Epithelial cell of proximal tubule (primary cell): ENCODE measurements around the gene TFAP2C. TPM values are rescaled to one million over a fixed set of nuclear protein-coding genes. Genes with fewer than 3 reads are reported as not detected.
"Not testable (repeated sequence)": the region's sequence is repeated elsewhere in the genome, so short reads cannot be mapped to it uniquely, and the experiment has no call there.

Experiments used
- DNase-seq: peaks from one replicate; pipeline ENCODE4 v3.0.0-alpha.2; 2011; ENCODE audit warnings: low read depth
- H3K4me3 ChIP-seq: 2 replicates; pipeline ENCODE4 v1.5.1; 2011; ENCODE audit warnings: low read depth, mild to moderate bottlenecking, low read length
- total RNA-seq: library from RNA; depleted of rRNA; stranded (reverse); fragments of >200 nt; gene quantifications from 2 replicates; pipeline ENCODE4 v1.2.3, GENCODE V29; 2015
- TF ChIP-seq, protein P1 (sequence below): conservative IDR thresholded peaks from 2 replicates; pipeline ENCODE4 v1.5.1; 2012; ENCODE audit warnings: low read depth, mild to moderate bottlenecking, low read length

The TFAP2C gene
- total RNA-seq, 1 donor from 2014 or later = 0.23 TPM

DNA sequence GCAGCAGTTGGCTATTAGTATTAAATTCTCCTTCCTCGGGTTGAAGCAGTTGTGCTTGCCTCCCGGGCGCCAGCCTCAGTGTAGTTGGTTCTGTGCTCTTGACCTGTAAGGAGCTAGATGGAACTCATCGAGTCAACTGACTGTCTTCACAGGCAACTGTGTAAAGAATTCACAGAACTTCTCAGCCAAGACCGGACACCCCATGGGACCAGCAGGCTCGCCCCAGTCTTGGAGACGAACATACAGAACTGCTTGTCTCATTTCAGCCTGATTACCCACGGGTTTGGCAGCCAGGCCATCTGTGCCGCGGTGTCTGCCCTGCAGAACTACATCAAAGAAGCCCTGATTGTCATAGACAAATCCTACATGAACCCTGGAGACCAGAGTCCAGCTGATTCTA is 8.5 kb downstream of the TFAP2C start:
- H3K4me3 ChIP-seq = no peak overlapping the region
- TF ChIP-seq, protein P1, sequence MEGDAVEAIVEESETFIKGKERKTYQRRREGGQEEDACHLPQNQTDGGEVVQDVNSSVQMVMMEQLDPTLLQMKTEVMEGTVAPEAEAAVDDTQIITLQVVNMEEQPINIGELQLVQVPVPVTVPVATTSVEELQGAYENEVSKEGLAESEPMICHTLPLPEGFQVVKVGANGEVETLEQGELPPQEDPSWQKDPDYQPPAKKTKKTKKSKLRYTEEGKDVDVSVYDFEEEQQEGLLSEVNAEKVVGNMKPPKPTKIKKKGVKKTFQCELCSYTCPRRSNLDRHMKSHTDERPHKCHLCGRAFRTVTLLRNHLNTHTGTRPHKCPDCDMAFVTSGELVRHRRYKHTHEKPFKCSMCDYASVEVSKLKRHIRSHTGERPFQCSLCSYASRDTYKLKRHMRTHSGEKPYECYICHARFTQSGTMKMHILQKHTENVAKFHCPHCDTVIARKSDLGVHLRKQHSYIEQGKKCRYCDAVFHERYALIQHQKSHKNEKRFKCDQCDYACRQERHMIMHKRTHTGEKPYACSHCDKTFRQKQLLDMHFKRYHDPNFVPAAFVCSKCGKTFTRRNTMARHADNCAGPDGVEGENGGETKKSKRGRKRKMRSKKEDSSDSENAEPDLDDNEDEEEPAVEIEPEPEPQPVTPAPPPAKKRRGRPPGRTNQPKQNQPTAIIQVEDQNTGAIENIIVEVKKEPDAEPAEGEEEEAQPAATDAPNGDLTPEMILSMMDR = no peak
- DNase-seq = no peak

DNA sequence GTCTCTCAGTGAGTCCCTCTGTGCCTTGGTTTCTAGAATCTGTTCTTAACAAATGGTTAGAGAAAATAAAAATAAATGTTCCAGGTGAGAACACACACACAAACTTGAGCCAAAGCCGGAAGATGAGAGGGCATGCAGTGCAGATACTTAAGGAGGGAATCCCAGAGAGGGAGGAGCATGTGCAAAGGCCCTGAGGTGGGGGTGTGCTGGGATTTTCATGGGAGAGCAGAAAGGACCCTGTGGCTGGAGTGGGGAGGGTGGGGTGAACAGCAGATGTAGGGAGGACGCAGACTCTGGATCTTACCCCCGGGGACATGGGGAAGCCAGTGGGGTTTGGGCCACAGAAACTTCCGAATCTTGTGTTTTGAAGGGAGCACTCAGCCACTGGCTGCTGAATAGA is 17.5 kb downstream of the TFAP2C start:
- no peak for DNase-seq

DNA sequence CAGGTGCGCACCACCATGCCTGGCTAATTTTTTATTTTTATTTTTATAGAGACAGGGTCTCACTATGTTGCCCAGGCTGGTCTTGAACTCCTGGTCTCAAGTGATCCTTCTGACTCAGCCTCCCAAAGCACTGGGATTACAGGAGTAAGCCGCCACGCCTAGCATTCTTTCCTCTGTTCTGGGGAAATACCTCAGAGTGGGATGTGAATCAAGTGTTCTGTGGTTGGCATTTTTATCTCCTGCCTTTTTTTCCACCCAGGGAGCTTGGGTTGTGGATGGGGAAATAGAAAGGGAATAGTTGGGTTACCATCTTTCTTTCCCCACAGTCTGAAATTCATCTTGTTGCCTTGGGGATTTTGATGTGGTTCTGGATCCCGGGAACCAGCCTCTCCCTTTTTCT is 24.1 kb downstream of the TFAP2C start:
- no peak overlapping the region for H3K4me3 ChIP-seq
- no peak for DNase-seq
- TF ChIP-seq, protein P1 = no peak

More for the DNA sequence above, 17.5 kb downstream of the TFAP2C start:
- TF ChIP-seq, protein P1 = no peak
- no peak overlapping the region for H3K4me3 ChIP-seq

DNA sequence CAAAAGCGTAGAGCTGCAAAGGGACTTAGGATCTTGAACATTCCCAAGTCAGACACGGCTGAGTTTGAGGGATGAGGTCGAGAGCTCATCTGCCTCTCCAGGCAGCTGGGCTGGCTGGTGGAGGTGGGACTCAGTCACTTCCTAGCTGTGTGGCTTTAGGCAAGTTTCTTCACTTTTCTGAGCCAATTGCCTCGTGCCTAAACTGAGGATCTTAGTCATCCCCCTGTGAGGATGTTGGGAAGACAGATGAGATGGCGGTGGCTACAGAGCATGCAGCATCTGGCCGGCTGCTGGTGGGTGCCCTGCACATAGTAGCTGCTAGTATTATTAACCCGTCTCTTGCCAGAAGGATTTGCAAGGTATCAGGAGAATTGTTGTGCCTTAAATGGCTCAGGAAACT is 27.5 kb downstream of the TFAP2C start:
- TF ChIP-seq, protein P1 = no peak
- DNase-seq = no peak
- no peak overlapping the region for H3K4me3 ChIP-seq

DNA sequence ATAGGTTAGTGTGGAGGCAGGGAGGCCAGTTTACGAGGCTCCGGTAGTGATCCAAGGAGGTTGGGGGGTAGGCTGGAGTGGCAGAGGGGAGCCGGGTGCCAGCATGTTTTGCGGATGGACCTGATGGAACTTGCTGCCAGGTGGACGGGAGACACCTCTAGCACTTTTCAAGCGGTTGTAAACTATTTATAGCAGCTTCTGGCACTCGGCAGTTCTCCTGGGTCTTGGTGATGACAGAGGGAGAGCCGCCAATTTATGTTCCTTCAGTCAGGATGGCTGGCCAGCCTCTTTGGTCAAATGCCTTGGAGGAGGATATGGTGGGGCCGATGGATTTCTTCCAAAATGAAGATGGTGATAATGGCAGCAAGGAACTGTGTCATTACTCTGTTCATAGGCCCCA is 28.8 kb downstream of the TFAP2C start:
- no peak overlapping the region for H3K4me3 ChIP-seq
- TF ChIP-seq, protein P1 = no peak
- DNase-seq = no peak

DNA sequence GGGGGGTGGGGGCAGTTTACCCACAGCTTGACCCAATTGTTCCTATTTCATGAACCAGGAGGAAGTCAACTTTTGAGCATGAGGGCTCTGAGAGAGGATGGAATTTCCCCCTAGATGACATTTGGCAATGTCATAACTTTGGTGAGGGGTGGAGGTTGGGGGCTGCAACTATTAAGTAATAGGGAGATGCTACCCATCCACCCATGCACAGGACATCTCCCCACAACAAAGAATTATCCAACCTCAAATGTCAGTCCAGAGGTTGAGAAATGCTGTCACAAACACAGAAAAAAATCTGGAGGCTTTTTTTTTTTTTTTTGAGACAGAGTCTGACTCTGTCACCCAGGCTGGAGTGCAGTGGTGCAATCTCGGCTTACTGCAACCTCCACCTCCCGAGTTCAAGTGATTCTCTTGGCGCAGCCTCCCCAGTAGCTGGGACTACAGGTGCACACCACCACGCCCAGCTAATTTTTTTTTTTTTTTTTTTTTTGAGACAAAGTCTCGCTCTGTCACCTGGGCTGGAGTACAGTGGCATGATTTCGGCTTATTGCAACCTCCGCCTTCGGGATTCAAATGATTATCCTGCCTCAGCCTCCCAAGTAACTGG is 29.3 kb downstream of the TFAP2C start:
- not testable (repeated sequence) for H3K4me3 ChIP-seq

DNA sequence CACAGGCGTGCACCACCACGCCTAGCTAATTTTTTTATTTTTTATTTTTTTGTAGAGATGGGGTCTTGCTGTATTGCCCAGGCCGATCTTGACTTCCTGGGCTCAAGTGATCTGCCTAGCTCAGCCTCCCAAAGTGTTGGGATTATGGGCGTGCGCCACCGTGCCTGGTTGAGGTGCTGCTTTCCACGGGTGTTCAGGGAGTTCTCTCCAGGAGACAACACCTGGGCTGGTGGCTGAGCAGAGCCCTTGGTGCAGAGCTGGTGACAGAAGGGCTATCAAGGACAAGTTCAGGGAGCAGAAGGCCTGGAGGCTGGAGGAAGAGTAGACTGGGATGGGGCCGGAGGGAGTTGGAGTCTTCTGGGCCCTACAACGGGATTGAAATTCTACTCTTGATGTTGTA is 34.6 kb downstream of the TFAP2C start:
- no peak for DNase-seq
- TF ChIP-seq, protein P1 = no peak
- no peak overlapping the region for H3K4me3 ChIP-seq

More for the DNA sequence above, 29.3 kb downstream of the TFAP2C start:
- DNase-seq = not testable (repeated sequence)
